Placental pericyte (primary cell): ENCODE results near the gene ZNF730. TPM values are rescaled to one million over a fixed set of nuclear protein-coding genes. Genes with fewer than 3 reads are reported as not detected.

Source experiments
- total RNA-seq: library from RNA; depleted of rRNA; stranded (reverse); fragments of >200 nt; gene quantifications from 2 replicates; pipeline ENCODE4 v1.2.3, GENCODE V29; 2012

The ZNF730 gene
- total RNA-seq, result 0.88 and 1.6 TPM in 2 replicates

GRCh38 chr19:23116802-23117571 lies at the start of gene ZNF730:
ZNF730 (plus strand) TSS chr19:23117025; CDS start chr19:23117174, 149 bp downstream.

Other genes starting within 250 kb of the ZNF730 start
- not detected in 2 replicates for gene ZNF728, start 113.8 kb upstream of the ZNF730 start, total RNA-seq
- 0.22 and 14.2 TPM in 2 replicates for gene ZNF724, start 133.4 kb downstream of the ZNF730 start, total RNA-seq